Activated CD4-positive, alpha-beta T cell treated with anti-CD3 and anti-CD28 coated beads, Interleukin-2, amount 50 U/mL, for 16 hours (primary cell): ENCODE data around the gene CACNA2D3.

ENCODE experiments used
- DNase-seq: peaks from one replicate; pipeline ENCODE4 v3.0.0-alpha.2; 2020

Gene CACNA2D3

DNA sequence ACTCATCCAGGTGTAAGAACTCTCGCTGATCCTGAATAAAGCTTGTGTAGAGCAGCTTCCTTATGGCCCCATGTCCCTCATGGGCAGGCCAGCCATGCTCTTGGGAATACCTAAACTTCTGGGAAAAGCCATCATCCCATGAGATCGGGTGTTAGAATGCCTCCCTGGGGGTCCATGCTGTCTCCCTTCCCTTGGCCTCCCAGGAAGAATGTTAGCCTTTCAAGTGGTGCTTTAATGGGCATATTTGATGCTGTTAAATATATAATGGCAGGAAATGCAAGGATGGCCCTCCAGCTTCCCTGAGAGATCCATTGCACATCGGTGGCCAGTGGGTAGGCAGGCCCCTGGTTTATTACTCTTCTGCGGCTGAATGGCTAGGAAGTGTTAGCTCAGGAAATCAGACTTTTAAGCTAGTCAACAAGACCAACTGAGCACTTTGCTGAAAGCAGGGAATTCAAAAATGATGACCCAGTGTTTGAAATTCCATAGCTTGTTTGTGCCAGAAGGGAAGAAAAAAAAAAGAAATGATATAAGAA, 866.0 kb downstream of the CACNA2D3 start:
- no peak for DNase-seq

DNA sequence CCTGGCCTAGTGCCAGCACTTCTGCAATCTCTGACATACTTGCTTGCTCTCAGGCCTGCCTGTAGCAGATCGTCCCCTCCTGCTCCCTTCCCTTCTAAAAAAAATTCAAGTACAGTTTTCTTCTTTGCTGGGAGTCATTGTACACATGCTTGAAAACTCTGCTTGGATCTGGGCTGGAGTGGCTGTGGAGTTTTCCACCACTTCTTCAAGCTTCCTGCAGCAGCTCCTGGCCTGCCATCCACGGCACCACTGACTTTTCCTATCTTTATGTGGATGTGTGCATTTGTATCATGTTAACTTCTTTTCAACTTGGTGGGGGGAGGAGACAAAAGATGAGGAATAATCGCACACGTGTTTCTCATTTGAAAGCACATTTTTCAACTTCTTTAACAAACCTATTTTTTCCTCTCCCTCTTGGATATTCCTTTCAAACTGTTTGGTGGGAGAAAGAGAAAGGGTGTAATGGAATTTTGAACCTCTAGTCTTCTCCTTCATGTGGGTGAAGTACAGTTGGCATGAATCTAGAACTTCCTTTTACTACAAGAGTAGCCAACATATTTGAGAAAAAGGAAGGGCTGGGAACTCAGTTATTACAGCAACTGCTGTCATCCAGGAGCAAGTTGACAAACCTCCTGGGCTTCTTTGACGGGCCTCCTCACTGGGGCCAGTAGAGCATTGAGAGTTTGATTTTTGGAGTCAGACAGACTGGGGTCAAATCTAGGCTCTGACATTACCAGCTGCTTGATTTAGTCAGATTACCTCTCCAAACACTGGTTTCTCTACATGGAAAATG, 866.7 kb downstream of the CACNA2D3 start:
- no peak for DNase-seq

DNA sequence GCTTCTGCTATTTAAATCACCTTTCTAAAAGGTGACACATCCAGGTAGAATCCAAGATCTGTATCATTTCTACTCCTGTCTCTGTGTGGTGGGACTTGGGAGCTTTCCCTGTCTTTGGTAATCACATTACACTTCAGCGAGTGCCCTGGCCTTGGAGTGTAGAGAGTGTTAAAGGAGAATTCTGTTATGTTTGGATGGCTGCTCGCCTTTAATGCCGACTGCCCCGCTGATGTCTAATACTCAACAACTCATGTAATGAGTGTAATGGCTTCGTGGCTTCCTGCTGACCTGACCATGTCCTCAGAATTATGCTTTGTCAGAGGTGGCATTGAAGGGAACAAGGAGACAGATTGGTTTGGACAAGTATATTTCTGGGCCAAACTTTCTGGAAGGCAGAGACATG, 871.8 kb downstream of the CACNA2D3 start:
- no peak for DNase-seq

DNA sequence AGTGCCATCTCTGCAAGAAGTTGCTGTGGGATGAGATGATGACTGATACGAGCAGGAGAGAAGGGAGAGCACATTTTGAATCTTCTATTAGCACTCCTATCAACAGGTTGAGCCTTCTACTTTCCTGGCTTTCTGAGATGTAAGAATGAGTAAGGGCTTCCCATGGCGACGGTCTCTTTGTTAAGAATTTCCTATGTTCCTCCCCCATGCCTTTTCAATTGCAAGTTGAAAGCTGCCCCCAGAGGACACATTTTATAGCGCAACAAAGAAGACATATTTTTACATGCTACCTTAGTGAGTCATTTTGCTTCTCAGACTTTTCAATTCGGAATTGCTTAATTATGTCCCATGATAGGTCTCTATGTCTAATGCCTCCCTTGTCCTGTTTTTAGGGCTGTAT, 876.8 kb downstream of the CACNA2D3 start:
- DNase-seq: no peak

DNA sequence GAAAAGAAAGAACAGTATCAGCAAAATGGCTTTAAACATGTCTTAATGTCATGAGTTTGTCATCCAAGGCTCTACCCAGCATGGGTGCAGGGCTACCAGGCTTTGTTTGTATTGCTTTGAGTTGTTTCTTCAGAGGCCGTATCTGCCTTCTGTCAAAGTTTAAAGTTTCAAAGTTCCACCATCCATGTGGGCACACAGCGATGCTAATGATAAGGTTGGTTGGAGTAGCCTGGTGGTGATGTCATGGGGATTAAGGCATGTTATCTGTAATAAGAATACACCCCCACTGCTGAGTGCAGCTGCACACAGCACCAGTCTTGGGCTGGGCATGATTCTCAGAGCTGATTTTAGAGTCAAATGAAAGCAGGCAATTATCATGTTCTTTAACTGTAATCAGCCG, 877.5 kb downstream of the CACNA2D3 start:
- DNase-seq: no peak

DNA sequence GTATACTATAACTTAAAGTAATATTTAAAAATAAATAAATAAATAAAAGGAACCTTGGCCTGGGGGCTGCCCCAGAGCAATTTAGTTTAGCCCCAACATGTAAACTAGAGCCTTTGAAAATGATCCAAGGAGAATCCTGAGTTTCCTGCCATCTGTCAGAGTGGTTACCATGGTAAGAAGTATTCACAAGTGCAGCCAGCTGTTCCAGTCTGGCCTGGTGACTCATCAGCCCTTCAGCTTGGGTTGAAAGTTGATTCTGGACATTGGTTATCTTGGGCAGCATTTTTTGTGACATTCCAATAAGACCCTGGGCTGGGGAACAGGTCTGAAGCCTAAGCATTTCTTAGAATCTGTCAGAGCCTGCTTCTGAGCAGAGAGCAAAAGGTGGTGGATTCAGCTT, 878.2 kb downstream of the CACNA2D3 start:
- no peak for DNase-seq

DNA sequence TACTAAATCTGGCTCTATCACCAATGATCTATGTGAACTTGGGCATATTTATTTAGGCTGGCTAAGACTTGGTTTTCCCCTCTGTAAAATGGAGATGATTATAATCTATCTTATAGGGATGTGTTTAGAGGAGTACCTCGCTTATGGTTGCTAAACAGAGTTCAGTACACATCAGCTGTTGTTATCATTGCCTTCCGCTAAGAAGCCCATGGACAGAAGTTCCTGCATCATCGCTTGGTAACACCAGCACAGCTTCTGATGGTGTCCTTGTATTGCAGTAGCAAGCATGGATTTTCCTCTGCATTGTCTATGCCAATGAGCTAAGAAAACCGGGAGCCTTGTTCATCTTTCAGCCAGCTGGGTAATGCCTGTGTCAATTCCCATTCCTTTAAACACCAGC, 878.6 kb downstream of the CACNA2D3 start:
- DNase-seq: no peak

DNA sequence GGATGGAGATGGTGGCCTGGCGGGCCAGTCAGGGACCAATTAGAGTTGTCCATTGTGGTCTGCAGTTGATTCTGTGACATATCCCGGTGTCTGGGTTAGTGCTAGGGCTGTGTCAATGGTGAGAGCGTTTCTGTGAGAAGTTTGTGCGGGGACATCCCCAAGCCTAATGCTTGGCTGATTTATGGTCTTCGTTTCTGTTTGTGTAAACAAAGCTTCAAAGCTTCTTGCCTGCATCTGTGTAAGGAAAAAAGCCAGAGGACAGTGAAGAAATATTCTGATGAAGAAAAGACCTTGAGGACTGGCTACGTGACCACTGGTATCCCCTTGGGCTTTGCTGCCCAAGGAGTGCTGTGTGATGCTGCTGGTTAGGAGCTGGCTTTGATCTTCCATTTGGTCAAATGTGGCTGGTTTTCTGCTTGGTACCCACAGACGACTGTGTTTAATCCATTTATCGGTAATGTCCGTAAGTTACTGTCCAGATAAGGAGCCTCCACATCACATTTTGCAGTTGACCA, 880.1 kb downstream of the CACNA2D3 start:
- no peak for DNase-seq

DNA sequence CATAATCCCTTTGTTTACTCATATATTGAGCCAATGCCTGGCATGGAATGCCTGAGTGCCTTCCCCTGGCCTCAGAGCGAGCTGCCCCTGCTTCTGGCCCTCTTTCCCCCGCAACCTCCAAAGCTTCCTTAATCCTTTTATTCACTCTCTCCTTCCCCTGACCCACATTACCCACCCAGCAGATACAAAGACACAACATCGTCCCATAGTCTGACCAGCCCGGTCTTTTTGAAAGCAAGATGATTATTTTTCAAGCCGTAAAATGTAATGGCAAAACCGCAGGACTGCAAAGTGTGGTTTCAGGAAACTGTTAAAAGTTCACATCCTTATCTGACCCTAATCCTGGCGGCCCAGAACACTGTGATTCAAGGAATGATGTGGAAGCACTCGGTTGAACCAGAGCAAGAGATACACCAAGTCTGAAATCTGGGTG, 883.9 kb downstream of the CACNA2D3 start:
- DNase-seq: no peak

DNA sequence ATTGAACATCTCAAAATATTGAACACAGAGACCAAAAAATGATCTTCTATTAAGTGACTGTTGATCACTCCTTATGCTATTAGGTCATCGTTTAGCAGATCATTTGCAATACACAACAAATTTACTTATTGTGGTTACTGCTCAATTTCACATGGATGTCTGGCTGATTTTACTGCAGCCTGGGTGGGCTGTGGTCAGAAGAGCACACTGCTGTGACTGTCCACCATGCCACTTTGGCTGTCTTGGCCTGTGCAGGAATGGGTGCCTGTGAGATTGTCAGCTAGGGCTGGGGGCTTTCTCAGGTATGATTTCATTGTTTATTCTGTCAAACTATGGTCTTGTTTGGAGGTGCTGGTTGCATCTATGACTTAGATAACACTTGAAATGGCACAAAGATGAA, 885.6 kb downstream of the CACNA2D3 start:
- no peak for DNase-seq

DNA sequence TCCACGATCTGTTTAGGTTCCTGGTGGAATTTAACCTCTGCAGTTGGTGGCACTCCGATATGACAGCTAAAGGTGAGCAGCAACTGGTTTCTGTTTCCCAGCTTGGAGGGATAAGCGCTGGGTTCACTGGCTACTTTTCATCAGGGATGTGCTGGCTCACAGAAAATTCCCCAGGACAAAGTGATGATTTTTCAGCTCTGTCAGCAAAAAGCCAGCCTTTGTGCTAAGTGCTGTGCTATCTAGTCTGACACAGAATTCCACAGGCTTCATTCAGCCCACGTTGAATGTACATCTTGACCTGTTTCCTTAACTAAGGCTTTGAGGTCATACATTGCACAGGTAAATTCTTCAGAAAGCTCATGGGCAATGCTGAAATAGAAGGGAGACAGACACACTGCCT, 887.0 kb downstream of the CACNA2D3 start:
- no peak for DNase-seq

DNA sequence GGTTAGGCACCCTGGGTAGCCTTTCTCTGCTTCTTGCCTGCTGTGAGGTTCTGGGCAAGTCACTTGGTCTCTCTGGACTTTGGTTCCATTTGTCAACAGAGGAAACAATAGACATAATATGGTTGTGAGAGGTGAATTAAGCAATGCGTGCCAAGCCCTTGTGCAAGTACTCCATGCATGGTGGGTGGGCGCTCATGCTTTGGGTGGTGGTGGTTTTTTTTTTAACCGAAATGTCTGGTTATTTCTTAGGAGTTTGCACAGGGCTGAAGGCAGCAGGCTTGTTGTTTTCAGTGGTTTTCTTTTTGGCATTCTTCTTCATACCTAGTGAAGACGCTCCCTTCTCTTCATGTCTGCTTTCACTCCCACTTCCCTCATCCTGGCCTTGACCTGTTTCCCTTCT, 889.7 kb downstream of the CACNA2D3 start:
- no peak for DNase-seq

DNA sequence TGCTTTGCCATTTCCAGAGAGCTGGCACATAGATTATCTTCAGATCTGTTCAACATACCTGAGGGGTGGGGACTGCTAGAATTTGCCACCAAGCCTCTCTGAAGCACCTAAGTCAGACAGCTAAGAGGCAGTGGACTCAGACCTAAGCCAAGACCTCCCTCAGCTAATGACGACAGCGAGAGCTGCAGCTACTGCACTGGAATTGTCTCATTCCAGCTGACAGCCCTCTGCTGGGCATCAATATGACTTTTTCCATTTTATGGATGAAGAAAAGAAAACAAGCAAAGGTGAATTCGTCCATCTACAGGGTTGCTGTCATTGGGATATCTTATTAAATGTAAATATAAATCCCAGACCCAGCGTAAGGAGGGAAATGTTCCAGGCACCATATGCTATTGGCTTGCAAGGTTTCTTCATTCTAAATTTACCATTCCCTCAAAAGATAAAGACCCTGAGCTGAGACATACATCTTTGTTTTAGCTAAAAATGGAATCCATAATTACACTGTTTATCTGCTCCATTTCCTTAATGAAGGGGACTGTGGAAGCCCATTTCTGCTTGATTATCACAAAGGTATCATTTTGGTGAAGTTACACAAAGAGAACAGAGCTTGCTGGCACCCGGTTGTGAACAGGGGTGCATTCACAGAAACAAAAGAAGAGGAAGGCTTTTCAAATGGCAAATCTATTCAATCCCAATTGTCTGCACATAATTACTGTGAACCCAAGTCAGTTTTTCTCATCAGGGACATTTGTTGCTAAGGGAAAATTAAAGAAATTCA, 891.0 kb downstream of the CACNA2D3 start:
- no peak for DNase-seq

DNA sequence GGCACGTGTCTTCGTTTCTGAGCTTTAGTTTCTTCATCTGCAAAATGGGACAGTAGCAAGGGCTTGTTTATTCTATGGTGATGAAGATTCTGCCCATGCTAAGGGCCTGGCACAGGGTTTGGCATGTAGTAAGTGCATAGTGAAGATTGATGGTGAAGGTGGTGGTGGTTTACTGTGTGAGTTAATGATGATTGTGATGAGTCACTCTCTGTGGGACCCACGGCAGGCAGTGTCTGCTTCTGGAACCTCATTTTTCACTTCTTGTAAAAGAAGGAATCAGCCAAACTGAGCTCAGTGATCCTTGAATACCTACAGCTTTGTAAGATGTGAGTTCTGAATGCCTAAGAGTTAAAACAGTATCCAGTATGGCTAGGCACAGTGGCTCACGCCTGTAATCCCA, 891.7 kb downstream of the CACNA2D3 start:
- DNase-seq: no peak

DNA sequence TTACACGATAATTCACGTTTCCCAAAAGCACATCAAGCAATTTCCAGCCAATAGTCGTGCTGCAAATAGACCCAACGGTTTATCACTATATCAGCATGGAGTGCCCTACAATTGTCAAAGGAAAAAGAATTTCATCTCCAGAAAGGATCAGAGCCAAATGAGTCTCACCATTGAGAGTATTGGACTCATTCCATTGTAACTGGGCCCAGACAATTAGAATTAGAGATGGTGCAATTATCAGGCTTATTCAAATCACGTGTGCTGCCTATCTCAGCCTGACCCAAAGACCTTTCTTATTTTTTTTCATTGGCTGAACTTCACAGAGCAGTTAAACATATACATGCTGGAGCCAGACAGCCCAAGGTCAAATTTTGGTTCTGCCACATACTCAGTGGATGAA, 892.6 kb downstream of the CACNA2D3 start:
- DNase-seq: no peak

DNA sequence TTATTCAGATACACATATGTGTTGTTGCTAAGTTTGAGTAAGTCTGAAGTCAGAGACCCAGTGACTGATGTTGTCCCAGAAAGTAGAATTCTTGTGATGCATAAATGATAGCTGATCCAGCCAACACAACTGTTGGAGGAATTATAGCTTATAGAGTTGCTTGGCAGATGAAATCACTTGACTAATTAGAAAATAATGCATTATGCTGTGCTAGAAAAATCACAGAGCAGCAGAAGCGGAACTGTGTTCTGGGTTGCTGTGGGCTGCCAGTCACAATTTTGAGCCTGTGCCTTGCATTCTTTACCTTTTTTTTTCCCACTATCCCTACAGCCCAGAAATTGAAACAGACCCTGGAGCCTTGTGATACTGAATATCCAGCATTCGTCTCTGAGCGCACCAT, 895.5 kb downstream of the CACNA2D3 start:
- DNase-seq: no peak

DNA sequence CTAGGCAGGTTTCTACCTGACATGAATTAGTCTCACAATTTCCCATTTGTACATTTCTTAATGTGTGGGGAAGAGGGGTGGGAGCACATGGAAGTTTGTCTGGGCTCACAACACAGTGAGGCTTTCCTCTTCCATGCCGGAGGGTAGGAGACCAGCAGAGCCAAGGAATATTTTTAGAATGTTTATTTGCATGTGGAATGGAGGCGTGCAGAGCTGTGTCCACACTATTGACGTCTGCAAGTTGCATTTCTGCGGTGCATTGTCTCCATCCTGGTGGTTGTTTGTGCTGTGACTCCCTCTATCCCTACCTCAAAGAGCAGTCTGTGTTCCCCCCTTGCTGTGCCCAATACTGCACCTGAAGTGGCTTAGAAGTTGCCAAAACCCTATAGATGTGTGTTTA, 908.6 kb downstream of the CACNA2D3 start:
- no peak for DNase-seq

DNA sequence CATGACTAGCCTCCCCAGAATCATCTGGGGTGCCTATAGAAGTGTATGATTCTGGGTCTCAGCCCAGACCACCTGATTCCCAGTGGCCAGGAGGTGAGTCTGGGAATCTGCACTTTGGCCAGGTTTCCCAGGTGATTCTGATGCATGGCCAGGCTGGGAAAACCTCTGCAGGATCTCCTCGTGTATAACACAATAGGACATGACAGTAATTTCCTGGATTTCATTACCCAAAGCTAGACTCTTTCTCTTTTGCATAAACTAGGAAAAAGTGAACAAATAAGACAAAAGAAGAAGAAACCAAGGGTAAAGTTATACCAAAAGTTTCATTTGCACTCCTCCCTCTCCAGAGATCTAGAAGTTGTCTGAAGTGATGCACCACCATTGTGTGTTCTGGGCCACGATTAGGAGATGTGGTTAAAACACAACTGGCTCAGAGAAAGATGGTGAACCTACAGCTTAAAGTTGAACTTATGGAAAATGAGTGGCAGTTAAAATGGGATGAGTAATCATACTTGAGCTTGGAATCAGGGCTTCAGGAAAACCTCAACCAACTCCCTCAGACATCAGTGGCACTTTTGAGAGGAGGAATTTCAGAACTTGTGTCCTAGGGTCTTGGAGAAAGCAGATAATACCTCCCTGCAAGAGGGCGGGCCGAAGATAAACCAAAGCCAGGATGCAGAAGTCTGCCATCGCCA, 914.7 kb downstream of the CACNA2D3 start:
- no peak for DNase-seq

DNA sequence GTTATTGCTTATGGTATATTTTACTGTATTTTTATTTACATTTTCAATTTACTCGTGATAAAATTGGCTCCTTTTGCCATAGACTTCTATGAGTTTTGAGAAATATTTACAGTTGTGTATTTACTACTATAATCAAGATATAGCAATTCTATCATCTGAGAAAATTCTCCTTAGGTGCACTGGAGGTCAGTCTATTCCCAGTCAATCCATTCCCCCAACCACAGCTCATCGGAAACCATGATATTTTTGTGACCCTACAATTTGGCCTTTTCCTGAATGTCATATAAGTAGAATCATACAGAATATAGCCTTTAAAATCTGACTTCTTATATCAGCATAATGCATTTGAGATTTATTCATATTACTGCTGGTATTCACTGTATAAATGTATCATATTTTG, 920.2 kb downstream of the CACNA2D3 start:
- DNase-seq: no peak

DNA sequence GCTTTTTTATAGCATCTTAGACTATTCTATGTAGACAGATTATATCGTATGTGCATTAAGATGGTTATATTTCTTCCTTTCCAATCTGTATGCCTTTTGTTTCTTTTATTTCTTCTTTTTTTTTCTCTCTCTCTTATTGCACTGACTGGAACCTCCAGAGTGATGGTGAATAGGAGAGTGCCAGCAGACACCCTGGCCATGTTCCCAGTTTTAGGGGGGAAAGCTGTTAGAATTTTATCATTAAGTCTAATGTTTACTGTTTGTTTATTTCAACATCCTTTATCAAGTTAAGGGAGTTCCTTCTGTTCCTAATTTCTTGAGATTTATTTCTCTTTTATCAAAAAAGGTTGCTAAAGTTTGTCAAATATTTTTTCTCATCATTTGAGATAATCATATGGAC, 922.1 kb downstream of the CACNA2D3 start:
- no peak for DNase-seq

DNA sequence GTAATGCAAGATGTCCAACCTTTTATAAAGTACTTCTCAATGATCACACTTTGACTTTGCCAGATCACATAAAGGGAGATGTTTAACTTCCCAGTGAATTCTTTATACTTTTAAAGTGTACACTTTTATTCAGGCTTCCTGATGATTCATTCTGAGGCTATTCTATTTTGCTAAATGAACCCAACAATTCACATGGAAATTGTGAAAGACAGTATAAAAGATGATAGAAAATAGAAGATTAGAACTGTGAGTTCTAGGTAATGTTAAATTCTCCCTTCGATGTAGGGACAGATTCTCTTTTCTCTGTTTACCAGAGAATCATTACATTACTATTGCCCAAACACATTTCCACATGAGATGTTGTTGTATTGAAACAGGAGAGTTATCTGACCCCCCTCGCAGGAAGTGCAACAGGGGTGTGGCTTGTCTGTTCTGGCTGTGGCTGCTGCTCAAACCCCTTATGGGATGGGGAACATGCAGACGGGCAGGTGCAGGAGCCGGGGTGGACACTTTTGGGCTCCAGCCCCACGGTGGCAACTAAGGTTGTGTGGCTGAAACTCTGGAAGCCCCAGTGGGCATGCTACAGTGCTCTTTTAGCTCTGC, 936.8 kb downstream of the CACNA2D3 start:
- no peak for DNase-seq

DNA sequence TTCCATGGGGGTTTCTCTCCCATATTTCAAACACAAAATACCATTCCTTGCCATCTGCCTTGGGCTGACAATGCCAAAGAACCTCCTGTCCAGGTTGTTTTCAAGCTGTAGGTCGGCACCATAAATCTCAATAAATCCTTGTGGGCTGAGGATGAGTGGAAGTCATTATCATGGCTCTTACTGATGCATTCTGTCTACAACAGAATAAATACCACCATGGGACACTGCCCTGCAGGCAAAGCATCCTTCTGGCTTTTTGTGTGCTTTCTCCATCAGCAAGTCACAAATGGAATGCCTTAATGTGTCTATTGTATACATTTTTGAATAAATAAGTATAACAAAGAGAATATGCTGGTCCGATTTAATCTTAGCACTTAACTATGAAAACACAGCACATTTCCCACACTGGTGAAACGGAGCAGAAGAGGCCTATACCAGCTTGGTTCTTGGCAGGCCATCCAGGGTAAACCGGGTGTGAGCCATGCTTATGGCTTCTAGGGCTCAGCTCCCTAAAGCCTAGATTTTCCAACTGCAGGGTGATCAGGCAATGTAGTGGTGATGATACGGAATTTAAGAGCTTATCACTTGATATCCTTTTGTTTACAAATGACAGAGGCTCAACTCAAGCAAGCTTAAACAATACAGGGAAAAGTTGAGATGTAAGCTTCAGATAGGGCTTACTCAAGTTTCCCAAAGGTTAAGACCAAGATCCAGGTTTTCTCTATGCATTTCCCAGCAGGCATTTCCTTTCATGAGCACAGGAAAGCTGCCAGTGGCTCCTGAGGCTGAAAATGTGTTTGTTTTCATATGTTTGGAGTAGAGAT, 938.8 kb downstream of the CACNA2D3 start:
- no peak for DNase-seq
